GM18870 (cell line): Measurements from ENCODE around the gene VWA3B.
"Not testable (repeated sequence)": the region's sequence is repeated elsewhere in the genome, so short reads cannot be mapped to it uniquely, and the experiment has no call there.

Experiments used
- ATAC-seq: cut with Tn5 transposase; IDR thresholded peaks from one replicate; pipeline ENCODE4 v1.9.1; 2021; ENCODE audit warnings: moderate library complexity; ENCODE audit not compliant: unreplicated experiment

The VWA3B gene

DNA sequence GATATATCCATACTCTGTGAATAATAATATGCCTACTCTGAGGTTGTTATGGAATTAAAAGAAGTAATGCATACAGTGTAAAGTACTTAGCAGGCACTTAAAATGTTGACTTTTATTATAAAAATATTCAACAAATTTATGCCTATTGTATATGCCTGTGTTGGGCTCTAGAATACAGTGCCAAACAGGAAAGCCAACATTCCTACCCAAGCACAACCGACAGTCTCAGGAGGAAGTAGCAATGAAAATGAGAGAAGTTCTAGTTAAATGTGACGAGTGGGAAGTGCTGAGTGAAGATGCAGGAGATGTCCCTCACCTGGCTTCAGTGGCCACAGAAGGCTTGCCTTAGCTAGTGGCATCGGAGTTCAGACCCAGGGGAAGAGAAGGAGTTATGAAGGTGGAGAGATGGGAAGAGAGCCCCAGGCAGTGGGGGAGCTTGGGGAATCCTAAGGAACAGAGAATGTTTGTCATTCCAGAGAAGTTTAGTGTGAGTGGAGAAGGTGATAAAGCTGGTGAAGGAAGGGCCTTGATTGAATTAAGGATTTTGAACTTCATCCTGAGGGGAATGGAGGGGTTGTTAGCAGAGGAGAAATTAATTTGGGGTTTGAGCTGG, 153.9 kb downstream of the VWA3B start:
- no peak for ATAC-seq

- ATAC-seq = no peak
These were observed 154.6 kb downstream of the VWA3B start for GRCh38 chr2:98241592-98241991.

- no peak for ATAC-seq
These were observed 155.0 kb downstream of the VWA3B start for GRCh38 chr2:98242003-98242402.

DNA sequence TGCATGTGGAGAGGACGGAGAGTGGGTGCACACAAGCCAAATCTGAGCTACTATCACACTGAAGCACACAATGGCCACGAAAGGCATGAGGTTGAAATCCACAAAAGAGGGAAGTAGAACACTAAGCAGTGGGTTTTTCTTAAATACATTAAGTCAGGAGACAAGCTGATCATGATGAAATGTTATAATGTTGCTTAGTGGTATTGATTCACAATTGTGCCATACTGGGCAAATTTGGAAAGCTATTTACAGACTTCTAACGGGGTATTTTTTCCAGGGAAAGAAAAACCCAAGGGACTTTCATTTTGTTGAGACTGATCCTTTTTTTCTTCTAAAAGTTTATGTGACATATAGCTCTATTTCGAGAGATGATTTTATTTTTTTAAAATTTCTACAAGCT, 158.5 kb downstream of the VWA3B start:
- no peak for ATAC-seq

GRCh38 chr2:98247383-98247782, 160.4 kb downstream of the VWA3B start:
- no peak for ATAC-seq

DNA sequence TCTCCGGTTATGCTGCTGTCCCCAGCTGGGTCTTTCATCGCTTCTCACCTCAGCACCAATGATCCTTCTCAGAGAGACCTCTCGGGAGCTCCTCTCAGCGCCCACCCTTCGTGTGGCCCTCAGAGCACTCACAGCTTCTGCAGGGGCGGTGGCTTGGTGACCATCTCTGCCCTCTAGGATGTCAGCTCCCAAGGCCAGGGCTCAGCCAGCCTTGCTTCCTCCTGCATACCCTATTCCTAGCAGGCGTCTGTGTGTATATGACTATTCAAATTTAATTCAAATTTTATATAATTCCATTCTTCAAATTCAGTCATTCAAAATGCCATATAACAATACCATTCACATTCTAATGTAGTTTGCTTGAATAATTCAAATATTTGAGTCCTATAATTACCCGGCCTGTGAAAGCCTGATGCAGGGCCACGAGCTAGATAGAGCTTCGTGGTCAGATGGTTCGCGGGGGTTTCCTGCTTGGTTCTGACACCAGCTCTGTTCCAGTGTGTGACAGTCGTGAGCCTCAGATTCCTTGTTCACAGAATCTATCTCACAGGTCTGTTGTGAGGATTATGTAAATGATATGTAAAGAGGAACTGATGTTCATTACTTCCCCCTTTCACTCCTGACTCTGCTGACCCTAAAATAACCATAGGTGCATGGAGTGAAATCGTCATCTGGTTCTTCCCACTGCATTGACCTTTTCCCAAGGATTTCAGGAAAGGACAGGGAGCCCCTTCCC, 165.2 kb downstream of the VWA3B start:
- ATAC-seq = no peak

- no peak for ATAC-seq
These were observed 166.6 kb downstream of the VWA3B start for GRCh38 chr2:98253461-98254070.

GRCh38 chr2:98254504-98255059, 167.6 kb downstream of the VWA3B start:
- no peak for ATAC-seq

DNA sequence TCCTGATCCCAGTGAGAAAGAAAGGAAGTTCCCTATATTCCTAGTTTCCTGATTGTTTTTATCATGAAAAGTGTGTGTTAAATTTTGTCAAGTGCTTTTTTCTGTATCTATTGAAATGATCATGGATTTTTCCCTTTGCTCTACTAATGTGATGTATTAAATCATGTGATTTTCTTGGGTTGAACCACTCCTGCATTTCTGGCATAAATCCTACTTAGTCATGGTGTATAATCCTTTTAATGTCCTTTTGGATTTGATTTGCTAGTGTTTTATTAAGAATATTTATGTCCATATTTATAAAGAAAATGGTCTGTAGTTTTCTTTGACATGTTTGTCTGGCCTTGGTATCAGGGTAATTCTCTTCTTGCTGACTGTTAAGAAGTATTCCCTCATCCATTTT, 171.9 kb downstream of the VWA3B start:
- ATAC-seq = no peak

DNA sequence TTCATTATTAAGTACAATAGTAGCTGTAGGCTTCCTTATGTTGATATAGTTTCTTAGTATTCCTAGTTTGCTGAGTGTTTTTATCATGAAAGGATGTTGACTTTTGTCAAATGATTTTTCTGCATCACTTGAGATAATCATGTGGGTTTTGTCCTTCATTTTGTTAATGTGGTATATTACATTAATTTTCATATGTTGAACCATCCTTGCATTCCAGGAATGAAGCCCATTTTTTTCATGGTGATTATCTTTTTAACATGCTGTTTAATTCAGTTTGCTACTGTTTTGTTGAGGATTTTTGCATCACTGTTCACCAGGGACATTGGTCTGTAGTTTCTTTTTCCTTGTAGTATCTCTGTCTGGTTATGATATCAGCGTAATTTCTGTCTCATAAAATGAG, 176.4 kb downstream of the VWA3B start:
- ATAC-seq = no peak

GRCh38 chr2:98268225-98268624, 181.3 kb downstream of the VWA3B start:
- ATAC-seq = not testable (repeated sequence)

DNA sequence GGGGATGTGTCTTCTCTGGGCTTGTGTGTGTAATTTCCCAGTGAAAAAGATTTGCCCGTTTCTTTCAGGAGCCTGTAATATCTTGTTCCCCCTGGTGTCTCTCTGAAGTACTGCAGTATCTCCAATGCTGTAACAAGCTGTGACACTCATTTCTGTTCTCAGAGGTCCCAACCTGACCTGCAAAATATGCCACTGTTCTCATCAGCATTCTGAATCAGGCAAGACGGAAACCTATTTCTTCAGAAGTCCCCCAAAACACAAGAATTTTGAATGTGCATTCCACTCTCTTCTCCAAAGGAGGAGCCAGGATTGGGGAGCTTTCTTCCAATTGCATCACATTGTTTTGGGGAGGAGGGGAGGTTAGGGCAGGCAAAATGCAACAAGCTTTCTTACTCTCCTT, 182.3 kb downstream of the VWA3B start:
- ATAC-seq = no peak

- no peak for ATAC-seq
These were observed 182.9 kb downstream of the VWA3B start for GRCh38 chr2:98269830-98270229.

DNA sequence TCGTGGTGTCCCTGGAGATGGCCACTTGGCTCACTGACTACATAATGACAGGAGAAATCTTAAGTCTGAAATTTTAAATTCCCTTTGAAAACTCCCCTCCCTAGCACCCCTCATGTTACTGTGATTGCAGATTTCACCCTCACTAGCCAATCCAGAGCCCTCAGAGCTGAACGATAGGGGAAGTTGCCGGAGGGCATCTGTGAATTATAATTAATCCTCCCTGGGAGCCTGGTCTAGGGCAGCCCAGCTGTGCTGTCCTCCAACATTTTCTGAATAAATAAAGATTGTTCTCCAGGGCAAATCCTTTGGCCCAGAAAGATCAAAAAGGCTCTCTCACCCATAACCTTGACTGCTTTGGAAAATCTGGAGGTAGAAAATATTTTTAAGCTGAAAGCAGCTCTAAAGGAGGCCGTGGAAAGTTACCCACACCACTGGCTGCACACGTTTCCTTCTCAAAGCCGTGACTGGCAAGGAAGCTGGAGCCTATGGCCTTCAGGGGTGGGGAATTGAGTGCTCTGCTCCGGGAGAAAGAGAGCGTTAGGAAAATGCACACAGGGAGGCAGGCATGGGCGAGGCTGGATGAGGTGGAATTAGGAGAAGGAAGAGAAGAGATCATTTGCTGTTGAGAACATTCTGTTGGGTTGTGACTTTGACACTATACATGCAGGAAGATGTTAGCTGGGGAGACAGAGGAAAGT, 190.3 kb downstream of the VWA3B start:
- ATAC-seq = no peak

DNA sequence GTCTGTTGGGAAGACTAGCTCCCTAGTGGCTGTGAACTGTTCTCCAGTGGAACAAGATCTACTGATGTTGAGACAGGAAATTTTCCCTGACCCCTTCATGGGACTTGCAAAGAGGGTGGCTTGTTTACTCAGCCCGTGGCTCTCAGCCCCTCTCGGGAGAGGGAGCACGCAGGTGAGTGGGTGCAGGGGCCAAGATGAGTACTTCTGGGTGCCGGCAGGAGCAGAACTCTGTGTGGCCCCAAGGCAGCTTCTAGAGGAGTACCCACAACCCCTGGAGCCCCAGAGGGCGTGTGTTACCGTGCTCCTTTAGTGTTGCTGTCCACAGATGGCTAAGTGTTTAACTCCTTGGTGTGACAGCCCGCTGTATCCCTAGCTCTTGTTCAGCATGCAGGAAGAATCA, 191.1 kb downstream of the VWA3B start:
- no peak for ATAC-seq

DNA sequence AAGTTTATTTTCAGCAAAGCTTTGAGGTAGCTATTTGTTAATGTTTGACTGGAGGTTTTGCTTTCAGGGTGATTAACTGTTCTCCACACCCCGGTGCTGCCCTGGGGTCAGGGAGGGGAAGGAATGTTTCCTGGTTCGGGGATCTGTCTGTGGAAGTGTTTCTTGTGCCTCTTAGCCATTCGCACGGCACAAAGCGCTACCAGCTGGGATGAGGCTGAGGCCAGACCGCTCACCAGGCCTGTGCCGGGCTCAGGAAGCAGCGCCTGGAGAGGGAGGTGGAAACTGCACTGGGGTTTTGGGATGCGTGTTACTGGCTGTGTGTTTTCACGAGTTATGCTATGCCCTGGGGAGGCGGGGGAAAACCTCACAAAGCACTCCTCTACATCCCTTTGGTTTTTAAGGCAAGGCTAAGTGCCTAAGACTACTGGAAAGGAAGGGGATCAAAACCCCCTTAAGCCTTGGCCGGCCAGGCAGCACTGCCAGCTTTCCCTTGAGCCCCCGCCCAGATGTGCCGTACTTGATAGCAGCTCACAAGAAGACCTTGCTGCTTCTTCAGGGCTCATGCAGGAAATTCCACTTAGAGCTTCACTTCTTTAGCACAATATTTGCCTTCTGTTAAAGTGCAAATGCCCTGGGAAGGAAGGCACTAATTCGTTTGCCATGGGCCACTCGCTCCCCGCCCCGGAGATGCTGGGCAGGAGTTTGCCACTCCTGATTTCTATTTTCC, 193.6 kb downstream of the VWA3B start:
- ATAC-seq = peak; percentile 70

GRCh38 chr2:98281607-98282006, 194.6 kb downstream of the VWA3B start:
- no peak for ATAC-seq

DNA sequence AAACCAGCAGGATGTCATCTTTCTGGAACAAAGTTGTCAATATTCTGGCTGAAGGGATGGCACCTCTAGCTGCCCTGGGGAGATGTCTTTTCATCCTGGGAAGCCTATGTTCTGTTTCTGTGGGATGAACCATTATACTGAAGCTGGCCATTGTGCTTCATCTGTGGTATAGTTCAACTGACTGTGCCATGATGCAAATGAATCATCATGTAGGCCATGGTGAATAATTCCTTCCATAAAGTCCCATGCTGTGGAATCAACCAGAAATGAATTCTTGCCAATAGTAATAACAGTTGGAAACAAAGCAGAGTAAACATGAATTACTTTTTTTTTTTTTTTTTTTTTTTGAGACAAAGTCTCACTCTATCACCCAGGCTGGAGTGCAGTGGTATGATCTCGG, 195.1 kb downstream of the VWA3B start:
- ATAC-seq = no peak

GRCh38 chr2:98293030-98293429, 206.1 kb downstream of the VWA3B start:
- ATAC-seq = no peak

GRCh38 chr2:98293931-98294687, 207.1 kb downstream of the VWA3B start:
- ATAC-seq = no peak
